GM21423 (cell line): ENCODE data around the gene RXFP2.

Source experiments
- ATAC-seq: cut with Tn5 transposase; IDR thresholded peaks from one replicate; pipeline ENCODE4 v1.9.1; 2021; ENCODE audit warnings: mild to moderate bottlenecking, moderate library complexity; ENCODE audit not compliant: unreplicated experiment

RXFP2 gene

DNA sequence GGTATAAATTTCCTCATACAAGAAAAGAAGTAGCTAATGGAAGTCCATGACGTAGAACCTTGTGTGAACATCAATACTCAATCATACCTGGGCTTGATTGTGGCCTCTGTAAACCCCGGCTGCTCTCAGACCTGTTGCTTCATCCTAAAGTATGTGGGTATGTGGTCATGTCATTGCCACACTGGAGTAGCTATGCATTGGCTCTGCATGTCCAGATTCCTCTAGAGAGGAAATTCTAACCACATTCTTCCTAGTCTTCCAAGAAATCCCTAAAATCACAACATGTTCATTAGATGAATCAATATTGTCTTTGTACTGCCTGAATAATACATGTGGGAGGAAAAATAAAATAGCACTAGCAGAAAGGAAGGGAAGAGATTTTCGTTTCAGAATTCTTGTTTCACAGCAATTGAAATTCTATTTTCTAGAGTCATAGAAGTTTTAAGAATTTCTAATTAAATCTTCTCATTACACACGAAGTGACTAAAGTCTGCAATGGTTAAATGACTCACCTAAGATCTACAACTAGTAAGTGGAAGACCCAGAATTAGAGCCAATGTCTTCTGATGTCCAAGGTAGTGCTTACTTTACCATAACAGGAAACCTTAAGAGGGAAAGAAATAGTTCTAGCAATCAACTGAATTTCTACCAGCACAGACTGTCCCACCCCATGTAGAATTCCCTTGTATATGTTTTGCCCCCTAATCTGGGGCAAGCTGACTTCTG lies 28.0 kb downstream of the RXFP2 start:
- ATAC-seq, result no peak

DNA sequence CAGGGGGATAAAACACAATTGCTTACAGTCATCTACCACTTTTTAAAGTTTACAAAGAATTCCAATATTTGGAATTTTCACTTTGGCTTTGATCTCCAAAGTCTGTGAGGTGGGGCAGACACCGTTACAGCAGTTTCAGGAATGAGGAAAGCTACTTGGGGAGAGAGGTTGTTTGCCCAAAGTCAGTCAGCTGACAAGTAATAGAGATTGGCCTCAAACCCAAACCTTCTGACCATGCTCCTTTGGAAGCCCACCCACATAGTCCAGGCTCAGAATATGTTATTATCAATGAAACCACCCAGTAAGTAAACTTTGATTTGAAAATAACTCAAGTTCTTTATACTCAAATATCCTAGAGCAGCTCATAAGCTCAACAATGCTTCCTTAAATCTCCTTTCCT lies 29.0 kb downstream of the RXFP2 start:
- ATAC-seq, result no peak

DNA sequence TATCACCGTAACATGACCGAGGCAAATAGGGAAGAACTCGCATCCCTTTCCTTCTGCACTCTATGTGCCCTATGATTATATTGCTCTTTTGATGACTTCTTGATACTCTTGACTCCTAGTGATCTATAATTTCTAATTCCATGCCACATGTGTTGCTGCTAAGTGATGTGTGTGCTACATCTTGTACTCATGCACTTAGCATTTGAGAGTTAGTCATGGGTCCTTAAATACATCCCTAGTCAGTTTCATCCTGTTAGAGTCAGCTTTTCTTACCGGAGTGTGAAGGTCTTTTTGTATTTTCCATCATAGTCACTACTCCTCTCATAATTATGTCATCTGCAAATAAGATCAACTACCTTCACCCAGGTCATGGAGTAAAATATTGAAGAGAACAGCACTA lies 30.2 kb downstream of the RXFP2 start:
- no peak for ATAC-seq

DNA sequence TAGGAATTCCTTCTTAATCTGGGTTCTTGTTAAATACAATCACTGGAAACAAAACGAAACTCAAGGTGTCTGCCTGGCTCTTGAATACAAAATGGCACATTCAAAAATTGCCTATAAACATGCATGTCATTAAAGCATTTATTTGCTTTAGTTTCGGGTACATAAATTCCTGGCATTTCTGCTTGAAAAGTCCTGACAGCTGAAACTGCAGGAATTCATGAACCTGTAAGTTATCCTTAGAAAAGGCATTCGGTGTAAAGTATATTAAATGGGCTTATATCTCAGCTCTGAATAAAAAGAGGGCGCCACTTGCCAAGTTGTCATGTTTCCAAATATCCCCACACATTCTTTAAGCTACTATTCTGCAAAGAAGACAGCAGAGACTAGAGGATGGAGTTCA lies 32.9 kb downstream of the RXFP2 start:
- ATAC-seq, result no peak

DNA sequence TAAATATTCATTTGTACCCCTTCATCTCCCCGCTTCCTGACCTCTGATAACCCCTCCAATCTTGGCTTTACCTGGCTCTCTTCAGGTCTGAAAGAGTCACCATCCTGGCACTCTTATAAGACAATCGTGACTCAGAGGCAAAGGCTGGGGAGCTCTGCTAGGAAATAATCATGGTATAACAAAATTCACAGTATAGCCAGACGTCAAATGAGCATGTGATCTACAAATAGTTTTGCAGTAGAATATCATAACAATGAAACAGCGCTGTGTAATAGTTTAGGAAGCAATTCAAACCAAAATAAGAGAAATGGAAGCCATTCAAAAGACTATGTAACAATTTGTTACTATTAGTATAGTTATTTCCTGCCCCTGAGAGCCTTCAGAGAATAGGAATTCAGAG lies 34.2 kb downstream of the RXFP2 start:
- no peak for ATAC-seq

DNA sequence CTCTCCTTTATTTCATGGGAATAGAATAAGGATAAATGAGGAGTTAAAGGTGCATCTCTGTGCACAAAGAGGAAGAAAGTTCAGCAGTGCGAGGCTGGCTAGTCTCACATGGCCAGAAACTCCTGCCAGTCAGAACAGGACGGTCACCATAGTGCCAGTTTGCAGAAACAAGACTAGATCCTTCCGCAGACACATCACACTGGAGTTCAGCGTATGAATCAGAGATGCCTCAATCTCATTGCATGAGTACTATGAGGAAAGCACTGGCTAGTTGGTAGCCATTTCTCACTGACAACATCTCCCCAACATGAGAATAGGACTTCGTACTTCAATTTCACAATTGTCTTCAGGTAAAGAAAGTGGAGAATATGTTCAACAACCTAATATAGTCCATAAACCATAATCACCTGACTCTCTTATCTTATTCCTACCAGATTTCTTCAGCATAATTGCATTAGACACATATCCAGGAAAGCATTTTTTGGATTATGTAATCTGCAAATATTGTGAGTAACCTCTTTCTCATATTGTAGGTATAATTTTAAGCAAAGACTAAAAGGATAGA lies 34.9 kb downstream of the RXFP2 start:
- ATAC-seq, result no peak

DNA sequence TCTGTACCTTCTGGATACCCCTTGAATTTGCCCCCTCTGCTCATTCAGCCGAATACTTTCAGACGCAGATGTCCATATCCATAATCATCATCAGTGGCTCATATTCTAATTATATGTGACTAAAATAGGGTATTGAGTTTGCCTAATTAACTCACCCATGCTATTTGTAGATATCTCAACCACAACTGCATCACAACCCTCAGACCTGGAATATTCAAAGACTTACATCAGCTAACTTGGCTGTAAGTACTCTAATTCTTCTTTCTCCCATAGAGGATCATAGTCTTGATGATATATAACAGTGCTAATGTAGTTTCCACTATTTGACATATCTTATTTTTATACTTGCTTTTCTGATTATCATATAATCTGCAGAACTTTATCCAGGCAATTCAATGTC lies 35.8 kb downstream of the RXFP2 start:
- ATAC-seq, result no peak

DNA sequence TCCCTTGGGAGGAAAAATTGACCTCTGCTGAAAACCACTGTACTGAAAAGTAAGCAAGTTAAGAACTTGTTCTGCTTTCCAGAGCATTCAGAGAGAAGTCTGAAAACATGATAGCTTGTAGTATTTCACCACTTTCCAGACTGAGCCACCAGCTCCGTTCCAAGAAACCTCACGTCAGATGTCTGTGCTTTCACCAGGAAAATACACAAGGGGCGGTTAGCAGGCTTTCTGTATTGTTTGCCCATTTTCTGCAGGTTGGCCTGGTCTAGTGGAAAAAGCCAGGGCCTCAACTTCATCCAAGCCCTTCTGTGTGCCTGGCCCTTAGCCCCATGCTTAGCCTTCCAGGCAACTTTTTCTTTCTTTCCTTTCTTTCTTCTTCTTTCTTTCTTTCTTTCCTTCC lies 36.4 kb downstream of the RXFP2 start:
- no peak for ATAC-seq

DNA sequence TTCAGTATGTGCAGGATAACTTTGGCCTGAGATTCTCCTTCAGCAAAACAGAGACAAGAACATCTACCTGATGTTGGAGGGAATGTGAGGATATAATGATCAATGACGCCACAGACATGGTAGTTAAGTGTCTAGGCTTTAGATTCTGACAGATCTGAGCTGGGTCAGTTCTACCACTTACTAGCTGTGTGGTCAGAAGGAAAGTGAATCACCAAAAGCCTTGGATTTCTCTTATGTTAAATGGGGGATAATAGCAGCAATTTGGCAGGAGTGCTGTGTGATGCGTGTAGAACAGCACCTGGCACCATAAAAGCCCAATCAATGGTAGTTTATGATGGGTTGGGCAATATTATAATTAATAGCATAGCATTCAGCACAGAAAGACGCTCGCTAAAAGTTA lies 41.7 kb downstream of the RXFP2 start:
- ATAC-seq, result no peak

DNA sequence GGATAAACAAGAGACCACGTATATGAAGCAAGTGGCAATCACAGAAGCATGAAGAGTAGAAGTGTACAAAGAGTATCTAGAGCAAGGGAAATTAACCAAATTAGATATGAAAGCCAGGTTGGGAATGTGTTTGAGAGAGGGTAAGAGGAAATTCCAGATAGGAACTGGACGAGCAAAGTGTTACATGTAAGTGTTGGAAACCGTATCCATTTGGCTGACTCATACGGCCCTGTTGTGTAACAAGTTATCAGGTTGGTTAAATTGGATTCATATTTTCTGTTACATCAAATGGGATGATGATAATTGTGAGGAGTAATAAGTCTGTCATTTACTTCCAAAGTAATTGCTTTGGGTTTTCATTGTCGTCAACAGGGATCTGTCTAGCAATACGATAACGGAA lies 46.7 kb downstream of the RXFP2 start:
- no peak for ATAC-seq

DNA sequence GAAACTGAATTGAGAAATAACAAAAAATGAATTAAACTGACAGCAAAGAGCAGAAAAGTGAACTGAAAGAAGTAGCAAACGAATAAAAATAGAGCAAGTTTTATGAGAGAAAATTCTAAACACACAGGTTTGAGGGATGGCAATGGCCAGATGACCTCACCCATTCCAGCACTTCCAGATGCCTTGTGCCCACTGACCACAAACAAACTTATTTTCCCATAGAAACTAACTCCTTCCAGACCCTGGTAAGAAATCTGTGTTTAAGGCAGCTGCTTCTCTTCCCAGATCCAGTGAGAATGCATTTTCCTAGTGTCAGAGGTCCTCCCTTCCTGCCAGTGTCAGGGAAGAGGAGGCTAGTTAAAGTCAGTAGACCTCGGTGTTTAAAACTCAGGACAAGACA lies 51.7 kb downstream of the RXFP2 start:
- ATAC-seq, result no peak

DNA sequence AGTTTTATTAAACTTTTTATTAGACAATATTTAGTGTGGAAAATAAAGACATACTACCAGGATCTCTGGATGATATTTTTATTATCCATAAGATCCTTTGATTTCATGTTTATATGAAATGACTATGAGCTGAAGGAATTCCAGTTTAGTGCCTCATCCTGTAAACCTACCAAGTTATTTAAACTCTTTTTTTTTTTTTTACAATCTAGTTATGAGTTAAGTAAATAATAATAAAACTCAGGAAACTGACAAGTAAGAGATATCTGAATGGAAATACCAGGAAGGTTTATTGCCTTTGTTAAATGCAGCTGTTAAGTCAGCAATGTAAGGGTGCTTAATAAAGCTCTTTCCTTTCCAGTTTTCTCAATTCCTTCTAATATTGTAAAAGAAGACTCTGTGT lies 53.9 kb downstream of the RXFP2 start:
- no peak for ATAC-seq

DNA sequence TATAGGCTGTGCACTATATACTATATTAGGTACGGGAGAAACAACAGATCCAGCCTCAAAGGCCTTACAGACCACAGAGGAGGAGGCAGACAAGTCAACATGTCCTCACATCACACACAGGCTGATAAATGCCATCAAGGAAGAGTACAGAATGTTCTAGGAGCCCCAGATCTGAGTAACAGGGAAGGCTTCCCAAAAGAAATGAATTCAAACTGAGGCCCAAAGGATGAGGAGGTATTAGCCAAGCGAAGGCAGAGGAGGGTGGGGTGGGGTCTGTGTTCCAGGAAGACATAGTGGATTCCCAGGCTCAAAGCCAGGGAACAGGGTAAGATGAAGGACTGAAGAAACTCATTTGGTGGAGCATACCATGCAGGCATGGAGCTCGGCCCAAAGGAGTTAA lies 55.1 kb downstream of the RXFP2 start:
- no peak for ATAC-seq

DNA sequence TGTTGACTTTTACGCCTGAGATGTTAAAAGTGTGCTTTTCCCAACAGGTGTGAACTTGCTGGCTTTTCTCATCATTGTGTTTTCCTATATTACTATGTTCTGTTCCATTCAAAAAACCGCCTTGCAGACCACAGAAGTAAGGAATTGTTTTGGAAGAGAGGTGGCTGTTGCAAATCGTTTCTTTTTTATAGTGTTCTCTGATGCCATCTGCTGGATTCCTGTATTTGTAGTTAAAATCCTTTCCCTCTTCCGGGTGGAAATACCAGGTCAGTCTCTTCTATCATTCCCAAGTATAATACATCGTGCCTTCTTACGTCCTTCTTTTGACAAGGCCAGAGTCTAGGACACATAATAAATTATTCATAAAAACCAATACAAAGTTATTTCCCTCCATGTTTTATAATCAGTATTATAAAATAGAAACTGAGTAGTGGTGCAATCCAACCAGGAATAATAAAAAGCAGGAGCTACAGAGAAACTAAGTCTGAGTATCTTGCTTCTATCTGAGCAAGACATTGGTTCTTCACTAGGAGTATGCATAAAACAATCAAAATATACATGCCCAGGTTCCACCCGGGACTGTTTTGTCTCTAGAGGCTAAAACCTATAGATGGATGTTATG lies 57.9 kb downstream of the RXFP2 start:
- ATAC-seq, result no peak

DNA sequence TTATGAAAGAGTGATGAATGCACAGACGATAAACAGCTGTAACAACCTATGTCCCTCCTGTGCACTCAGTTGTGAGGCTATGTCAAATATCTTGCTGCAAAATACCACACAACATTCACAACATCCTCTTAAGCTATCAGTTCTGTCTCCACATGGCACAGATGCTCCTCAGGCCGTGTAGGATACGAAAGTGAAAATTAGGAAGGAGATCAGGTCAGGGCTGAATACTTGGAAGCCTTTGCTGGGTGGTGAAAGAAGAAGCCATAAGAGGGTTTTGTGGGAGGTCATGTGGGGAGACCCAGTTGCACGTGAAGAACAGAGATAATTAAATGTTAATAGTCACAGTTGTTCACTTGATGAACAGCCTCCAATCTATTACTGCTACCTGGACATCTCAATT lies 58.9 kb downstream of the RXFP2 start:
- ATAC-seq, result no peak

DNA sequence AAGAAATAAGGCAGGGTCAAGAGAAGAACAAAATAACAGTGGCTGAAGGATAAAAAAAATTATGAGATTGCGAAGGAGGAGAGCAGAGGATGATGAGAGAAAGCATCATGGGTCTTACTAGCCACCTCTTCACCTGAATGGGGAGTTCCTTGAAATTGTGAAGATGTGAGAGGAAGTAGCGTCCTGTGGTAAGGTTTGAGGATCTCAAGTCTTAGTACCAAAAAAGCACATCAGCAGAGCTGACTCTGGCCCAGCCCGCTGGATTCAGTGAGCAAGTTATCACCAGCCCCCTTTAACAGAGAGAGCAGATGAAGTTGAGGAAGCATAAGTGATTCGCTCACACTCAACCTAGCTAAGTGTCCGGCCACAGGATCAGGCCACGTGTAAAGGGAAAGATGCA lies 61.8 kb downstream of the RXFP2 start:
- no peak for ATAC-seq

DNA sequence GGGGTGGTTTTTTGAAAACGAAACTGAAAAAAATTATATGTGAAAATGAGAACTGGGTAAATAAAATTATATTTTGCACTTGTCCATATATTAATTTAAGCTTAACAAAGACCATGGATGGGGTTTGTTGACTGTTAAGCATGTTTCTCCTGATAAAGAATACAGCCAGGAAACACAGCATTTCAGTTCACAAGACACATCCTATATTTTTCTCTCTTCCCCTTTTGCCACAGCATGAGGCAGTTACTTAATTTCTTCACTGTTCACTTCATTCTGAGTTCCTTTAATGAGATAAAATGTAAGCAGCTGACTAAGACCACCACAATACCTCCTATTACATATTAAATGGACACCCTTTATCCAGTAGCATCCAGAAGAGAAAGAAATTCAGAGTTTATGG lies 64.0 kb downstream of the RXFP2 start:
- ATAC-seq, result no peak

DNA sequence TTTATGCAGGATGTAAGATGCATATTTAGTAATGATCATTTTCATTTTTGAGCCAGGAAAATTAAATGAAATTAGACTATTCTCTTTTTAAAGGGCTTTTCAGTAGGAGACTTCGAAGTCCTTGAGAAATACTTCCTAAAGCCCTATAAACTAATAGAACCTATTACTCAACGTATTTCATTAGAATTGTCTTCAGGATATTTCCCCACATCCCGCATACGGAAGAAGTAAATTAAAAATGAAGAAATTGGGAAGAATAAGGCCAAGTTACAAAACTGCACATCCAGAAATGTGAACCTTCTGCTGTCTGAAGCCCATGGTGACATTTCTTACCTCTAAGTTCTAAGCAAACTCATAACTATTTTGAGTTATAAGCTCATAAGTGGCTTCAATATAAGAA lies 66.5 kb downstream of the RXFP2 start:
- no peak for ATAC-seq

DNA sequence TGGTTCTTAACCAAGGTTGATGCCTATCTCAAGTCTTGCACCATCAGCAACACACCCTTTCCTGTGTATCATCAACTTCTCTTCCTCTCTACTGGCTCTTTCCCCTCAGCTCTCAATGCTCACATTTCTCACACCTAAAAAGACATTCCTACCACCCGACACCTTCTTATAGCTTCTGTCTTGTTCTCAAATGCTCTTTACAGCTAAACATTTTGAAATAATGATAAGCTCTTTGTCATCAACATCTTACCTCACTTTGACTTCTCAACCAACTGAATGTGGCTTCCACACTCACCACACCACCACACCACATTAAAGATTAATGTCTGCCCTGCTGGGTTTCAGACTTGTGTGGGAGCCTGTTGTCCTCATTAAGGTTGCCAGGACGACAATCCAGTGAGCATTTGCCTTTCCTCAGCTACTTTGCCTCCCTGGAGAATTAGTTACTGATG lies 67.8 kb downstream of the RXFP2 start:
- ATAC-seq, result no peak

DNA sequence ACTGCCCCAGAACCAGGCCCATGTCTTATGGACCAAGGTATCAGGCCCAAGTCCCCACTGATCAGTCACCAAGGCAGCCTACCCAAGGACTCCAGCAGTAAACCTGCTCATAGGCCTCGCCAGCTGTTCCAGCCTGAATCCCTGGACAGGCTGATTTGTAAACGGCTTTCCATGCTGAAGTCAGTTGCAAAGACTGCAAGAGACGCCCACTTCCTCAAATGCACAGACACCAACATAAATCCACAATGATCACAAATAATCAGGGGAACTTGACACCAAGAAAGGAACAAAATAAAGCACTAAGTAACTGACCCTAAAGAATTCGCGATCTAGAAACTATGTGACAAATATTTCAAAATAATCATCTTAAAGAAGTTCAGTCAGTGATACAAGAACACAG lies 75.2 kb downstream of the RXFP2 start:
- no peak for ATAC-seq

DNA sequence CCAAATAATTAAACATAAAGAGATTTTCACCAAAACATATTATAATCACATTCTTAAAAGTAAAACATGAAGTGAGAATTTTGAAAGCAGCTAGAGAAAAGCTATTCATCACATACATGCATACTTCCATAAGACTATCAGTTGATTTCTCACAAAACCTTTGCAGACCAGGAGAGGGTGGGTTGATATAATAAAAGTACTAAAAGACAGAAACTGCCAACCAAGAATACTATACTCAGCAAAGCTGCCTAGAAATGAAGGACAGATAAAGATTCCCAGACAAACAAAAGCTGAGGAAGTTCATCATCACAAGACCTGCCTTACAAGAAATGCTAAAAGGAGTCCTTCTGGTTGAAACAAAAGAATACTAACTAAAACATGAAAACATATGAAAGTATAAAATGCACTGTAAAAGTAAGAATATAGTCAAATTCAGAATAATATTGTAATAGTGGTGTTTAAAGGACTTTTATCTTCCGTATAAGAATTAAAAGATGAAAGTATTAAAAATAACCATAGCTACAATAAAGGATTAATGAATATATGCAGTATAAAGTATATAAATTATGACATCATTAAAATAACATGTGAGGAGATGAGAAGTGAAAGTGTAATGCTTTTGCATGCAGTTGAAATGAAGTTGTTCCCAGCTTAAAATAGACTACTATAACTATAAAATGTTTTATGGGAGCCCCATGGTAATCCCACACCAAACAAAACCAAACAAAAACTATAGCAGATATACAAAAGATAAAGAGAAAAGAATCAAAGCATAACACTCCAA lies 76.2 kb downstream of the RXFP2 start:
- ATAC-seq, result no peak

DNA sequence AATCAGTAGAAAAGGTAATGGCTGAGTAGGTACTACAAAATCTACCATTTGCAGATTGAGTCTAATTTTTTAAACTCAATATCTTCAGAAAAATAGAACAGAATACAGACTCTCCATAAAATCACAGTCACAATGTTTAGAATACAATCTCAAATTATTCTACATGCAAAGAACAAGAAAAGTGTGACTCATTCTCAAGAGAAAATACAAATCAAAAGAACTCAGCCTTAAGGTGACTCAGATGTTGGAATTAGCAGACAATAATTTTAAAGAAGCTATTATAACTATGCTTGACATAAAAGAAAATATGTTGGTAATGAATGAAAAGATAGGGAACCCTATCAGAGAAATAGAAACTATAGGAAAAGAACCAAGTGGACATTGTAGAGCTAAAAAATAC lies 78.9 kb downstream of the RXFP2 start:
- ATAC-seq, result no peak
